HG02870 (cell line): ENCODE results near the gene CMTM3.
"Not testable (repeated sequence)": the region's sequence is repeated elsewhere in the genome, so short reads cannot be mapped to it uniquely, and the experiment has no call there.

Experiments
- ATAC-seq: cut with Tn5 transposase; IDR thresholded peaks from one replicate; pipeline ENCODE4 v1.9.1; 2021; ENCODE audit warnings: mild to moderate bottlenecking, moderate library complexity; ENCODE audit not compliant: unreplicated experiment

The CMTM3 gene

GRCh38 chr16:66608241-66609138 is 4.0 kb downstream of the CMTM3 start:
- ATAC-seq = no peak

DNA sequence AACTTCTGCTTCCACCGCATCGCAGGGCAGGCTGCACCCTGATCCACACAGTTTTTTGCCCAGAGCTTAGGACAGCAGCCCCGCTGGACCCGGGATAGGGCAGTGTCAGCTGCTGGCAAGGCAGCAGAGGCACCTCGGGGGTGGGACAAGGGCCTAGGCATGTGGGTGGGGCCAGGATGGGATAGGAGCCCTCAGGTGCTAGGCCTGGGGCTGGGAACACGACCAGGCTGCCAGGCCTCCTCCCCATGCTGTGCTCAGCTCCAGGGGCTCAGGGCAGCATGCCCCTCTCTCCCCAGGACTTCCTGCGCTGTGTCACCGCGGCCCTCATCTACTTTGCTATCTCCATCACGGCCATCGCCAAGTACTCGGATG is 4.6 kb downstream of the CMTM3 start:
- ATAC-seq = no peak

DNA sequence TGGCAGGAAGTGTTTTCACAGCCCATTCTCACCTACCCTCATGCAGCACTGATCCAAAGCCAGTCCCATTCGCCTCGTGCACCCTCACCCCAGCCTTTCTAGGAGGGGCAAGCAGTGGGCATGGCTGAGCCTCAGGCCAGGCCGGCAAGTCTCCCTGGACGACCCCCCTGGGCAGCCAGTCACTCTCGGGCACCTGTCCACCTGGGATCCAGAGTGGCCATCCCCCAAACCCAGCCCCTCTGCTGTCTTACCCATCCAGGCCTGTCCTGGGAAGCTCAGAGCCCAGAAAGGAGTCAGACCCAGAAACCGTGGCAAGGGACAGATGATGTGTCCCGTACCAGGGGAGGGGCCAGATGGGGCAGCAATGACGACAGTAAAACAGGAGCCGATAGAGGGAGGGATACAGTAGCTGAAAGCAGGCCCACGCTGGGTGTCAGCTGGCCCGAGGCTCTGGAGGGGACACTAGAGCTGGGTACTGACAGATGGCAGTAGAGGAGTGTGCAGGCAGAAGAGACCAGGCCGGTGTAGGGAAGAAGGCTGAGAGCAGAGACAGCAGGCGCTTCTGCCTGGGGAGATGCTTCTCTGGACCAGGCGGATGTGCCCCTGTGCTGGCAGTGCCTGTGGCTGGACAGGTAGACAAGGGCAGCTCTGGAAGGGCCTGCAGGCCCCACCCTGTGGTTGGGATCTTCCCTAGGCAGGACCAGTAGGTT is 5.8 kb downstream of the CMTM3 start:
- ATAC-seq = no peak

DNA sequence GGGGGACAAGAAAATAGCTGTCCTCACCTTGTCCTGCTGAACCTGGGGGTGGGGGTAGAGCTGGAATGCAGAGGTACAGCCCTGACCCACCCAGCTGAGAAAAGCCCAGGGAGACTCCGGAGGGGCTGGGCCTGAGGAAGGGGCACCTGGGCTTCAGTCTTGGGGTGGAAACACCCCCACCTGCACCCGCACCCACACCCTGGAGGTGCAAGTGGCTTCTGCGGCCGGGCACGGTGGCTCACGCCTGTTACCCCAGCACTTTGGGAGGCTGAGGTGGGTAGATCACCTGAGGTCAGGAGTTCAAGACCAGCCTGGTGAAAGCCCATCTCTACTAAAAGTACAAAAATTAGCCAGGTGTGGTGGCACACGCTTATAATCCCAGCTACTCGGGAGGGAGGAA is 7.4 kb downstream of the CMTM3 start:
- not testable (repeated sequence) for ATAC-seq

- ATAC-seq = no peak
Measured at GRCh38 chr16:66612422-66612821, 7.9 kb downstream of the CMTM3 start.

DNA sequence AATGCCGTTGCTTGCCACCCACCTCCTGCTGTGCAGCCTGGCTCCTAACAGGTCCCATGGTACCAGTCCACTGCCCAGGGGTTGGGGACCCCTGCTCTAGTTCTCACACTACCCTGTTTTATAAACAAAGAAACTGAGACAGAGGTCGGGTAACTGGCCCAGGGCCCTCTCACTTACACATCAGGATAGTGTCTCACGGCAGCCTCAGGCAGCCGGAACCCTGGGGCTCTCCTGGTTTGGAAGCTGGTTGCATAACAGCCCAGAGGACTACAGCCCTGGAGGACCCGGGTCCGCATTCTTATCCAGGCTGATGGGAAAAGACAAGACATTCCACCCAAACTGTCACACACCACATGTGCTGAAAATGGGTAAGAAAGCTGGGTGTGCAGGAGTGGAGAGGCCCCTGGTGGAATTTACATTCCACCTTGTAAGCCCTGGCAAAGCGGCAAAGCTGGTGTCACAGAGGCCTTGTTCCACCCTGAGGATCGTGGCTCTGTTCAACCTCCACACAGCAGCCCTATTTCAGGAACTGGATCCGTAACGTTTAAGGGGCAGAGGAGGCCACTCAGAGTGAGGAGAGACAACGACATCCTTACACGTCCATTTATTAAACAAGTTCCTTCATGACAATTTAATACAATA is 9.8 kb downstream of the CMTM3 start:
- ATAC-seq = no peak

GRCh38 chr16:66616169-66616568 is 11.7 kb downstream of the CMTM3 start:
- no peak for ATAC-seq

DNA sequence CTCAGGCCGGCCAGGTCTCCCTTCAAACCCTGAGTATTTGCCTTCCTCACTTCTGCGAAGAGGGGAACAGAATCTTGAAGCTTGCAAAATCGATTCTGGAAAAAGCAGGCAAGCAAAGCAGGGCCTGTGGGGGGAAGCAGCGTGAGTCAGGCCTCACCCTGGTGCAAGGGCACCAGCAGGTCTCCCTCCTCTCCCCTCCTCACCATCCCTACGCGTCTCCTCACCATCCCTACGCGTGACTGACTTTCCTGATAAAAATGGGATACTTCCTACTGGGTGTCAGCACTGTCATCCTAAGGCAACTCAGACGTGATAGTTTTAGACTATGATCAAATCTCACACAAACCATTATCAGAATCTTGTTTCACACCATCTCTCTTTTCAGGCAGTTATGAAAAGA is 12.1 kb downstream of the CMTM3 start:
- ATAC-seq = no peak

- ATAC-seq = no peak
Measured at GRCh38 chr16:66617010-66617434, 12.5 kb downstream of the CMTM3 start.

DNA sequence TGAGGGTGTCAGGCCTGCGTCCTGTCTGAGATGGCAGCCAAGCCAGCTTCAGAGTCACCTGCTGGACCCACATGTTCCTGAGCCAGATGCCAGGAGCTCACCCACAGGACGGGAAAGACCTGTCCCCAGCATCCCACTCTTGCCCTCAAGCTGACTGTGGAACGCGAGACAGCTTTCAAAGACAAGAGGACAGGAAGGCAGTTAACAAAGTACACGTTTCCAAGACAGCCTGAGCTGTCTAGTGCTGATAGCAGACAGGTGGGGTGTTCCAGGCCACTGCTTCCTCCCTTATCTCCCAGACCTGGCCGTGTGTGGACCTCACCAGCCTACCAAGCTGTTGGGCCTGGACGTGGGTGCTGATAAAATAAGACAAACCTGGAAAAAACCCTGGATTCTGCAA is 13.2 kb downstream of the CMTM3 start:
- ATAC-seq = no peak

DNA sequence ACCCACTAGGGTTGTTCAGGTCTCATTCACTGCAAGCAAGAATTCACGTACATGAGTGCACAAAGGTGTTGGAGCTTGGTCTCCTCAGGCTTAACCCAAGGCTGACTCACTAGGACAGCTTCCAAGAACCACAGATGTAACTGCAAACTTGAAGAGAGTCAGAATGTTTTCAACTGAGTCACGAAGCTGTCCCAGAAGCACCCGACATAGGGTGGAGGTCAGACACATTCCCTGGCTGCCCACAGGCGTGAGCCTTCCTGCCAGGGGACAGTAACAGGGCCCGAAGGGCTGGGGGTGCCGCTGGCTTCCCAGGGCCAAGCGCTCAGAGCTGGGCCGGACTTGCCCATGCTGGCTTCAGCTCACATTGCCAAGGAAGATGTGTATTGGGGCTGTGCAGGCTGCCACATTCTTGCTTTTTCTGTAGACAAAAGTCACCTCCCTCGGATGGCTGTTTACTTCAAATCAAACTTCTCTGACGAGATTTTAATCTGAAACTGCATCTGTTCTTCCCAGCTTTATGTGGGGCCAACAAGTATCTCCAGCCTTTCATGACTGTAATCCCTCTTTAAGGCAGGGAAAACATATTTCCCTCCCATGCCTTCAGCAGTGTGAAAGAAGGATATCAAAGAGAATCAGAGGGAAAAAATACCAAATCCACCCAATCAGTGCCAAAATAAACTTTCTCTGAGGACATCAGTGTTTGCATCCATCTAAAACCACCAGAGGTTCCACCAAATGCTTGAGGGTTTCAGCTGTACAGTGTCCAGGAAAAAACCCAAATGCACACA is 14.3 kb downstream of the CMTM3 start:
- no peak for ATAC-seq

GRCh38 chr16:66619534-66620428 is 15.3 kb downstream of the CMTM3 start:
- no peak for ATAC-seq

- no peak for ATAC-seq
Measured at GRCh38 chr16:66620429-66620795, 15.9 kb downstream of the CMTM3 start.

- ATAC-seq = no peak
Measured at GRCh38 chr16:66621973-66622372, 17.5 kb downstream of the CMTM3 start.

DNA sequence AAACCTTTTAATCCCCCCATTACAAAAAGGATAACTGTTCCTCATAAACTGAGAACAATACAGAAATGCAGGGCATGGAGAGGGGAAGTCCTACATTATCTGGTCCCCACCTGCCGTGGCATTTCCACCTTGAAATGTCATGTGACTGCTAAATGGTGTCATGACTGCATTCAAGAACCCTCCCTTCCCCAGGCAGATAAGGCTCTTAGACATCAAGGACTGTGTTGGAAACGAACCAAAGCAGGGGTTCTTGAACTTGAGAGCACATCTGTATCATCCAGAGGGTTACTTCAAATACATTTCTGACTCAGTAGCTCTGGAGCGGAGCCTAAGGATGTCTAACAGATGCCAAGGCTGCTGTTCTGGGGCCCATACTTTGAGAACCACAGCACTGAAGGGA is 18.4 kb downstream of the CMTM3 start:
- no peak for ATAC-seq

GRCh38 chr16:66623755-66624154 is 19.3 kb downstream of the CMTM3 start:
- ATAC-seq = no peak

DNA sequence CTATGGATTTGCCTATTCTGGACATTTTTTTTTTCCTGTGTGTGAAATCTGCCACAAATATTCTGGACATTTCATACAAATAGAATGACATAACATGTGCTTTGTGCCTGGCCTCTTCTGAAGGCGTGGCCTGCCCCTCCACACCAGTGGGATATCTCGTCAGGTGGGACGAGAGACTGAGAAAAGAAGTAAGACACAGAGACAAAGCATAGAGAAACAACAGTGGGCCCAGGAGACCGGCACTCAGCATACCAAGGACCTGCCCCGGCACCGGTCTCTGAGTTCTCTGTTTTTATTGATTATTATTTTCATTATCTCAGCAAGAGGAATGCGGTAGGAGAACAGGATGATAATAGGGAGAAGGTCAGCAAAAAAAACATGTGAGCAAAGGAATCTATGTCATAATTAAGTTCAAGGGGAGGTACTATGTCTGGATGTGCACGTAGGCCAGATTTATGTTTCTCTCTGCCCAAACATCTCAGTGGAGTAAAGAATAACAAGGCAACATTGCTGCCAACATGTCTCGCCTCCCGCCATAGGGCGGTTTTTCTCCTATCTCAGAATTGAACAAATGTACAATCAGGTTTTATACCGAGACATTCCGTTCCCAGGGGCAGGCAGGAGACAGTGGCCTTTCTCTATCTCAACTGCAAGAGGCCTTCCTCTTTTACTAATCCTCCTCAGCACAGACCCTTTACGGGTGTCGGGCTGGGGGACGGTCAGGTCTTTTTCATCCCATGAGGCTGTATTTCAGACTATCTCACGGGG is 23.3 kb downstream of the CMTM3 start:
- ATAC-seq = not testable (repeated sequence)

DNA sequence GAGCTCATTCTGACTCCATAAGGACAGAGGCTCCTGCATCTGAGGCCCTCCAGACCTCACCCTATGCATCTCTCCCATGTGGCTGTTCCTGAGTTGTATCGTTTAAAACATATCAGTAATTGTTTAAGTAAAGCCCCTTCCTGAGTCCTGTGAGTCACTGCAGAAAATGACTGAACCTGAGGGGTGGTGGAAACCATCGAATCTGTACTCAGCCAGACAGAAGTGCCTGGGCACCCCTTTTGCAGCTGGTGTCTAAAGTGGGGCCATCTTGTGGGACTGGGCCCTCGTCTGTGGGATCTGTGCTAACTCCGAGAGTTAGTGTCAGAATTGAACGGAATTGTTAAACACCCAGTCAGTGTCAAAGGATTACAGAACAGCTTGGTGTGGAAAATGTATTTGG is 25.4 kb downstream of the CMTM3 start:
- ATAC-seq = no peak

DNA sequence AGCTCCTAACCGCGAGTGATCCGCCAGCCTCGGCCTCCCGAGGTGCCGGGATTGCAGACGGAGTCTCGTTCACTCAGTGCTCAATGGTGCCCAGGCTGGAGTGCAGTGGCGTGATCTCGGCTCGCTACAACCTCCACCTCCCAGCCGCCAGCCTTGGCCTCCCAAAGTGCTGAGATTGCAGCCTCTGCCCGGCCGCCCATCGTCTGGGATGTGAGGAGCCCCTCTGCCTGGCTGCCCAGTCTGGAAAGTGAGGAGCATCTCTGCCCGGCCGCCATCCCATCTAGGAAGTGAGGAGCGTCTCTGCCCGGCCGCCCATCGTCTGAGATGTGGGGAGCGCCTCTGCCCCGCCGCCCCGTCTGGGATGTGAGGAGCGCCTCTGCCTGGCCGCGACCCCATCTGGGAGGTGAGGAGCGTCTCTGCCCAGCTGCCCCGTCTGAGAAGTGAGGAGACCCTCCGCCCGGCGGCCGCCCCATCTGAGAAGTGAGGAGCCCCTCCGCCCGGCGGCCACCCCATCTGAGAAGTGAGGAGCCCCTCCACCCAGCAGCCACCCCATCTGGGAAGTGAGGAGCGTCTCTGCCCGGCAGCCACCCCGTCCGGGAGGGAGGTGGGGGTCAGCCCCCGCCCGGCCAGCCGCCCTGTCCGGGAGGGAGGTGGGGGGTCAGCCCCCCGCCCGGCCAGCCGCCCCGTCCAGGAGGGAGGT is 26.2 kb downstream of the CMTM3 start:
- ATAC-seq = not testable (repeated sequence)
